ENCODE measurements around the gene CSTF3.

GRCh38 chr11:33064866-33065265, 96.4 kb downstream of the CSTF3 start:
- TF ChIP-seq, protein P1, sequence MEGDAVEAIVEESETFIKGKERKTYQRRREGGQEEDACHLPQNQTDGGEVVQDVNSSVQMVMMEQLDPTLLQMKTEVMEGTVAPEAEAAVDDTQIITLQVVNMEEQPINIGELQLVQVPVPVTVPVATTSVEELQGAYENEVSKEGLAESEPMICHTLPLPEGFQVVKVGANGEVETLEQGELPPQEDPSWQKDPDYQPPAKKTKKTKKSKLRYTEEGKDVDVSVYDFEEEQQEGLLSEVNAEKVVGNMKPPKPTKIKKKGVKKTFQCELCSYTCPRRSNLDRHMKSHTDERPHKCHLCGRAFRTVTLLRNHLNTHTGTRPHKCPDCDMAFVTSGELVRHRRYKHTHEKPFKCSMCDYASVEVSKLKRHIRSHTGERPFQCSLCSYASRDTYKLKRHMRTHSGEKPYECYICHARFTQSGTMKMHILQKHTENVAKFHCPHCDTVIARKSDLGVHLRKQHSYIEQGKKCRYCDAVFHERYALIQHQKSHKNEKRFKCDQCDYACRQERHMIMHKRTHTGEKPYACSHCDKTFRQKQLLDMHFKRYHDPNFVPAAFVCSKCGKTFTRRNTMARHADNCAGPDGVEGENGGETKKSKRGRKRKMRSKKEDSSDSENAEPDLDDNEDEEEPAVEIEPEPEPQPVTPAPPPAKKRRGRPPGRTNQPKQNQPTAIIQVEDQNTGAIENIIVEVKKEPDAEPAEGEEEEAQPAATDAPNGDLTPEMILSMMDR (IDR thresholded peaks at IDR 0.05; ENCODE audit: borderline replicate concordance, extremely low read depth, low read length, poor library complexity, severe bottlenecking): no peak
- TF ChIP-seq EZH2 (IDR thresholded peaks at IDR 0.05; ENCODE audit: borderline replicate concordance, low read depth, low read length, severe bottlenecking): no peak

Measured in DND-41 (cell line).